HG03135 (cell line): ENCODE measurements around the gene A3GALT2.

Source experiments
- ATAC-seq: cut with Tn5 transposase; IDR thresholded peaks from one replicate; pipeline ENCODE4 v1.9.1; 2021; ENCODE audit warnings: mild to moderate bottlenecking, moderate library complexity; ENCODE audit not compliant: unreplicated experiment

A3GALT2 gene

DNA sequence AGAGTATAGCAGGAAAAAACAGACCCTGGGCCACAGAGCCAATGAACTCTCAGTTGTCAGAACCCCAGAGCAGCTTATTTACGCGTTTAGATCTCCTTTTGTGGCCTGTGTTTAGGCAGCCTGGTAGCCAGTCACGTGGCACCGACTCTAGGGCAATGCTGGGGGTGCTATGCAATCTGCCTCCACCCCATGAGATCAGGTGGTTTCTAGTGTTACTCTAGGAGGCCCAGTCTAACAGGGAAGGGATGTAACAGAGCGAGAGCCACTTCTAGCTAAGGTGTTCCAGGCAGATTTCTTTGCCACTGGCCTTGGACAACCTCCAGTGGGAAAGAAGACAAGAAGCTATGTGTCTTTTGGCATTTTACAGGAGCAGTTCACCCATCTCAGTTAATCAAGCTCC, 12.0 kb upstream of the A3GALT2 start:
- ATAC-seq, result no peak

GRCh38 chr1:33332357-33332789, 11.5 kb upstream of the A3GALT2 start:
- no peak for ATAC-seq

DNA sequence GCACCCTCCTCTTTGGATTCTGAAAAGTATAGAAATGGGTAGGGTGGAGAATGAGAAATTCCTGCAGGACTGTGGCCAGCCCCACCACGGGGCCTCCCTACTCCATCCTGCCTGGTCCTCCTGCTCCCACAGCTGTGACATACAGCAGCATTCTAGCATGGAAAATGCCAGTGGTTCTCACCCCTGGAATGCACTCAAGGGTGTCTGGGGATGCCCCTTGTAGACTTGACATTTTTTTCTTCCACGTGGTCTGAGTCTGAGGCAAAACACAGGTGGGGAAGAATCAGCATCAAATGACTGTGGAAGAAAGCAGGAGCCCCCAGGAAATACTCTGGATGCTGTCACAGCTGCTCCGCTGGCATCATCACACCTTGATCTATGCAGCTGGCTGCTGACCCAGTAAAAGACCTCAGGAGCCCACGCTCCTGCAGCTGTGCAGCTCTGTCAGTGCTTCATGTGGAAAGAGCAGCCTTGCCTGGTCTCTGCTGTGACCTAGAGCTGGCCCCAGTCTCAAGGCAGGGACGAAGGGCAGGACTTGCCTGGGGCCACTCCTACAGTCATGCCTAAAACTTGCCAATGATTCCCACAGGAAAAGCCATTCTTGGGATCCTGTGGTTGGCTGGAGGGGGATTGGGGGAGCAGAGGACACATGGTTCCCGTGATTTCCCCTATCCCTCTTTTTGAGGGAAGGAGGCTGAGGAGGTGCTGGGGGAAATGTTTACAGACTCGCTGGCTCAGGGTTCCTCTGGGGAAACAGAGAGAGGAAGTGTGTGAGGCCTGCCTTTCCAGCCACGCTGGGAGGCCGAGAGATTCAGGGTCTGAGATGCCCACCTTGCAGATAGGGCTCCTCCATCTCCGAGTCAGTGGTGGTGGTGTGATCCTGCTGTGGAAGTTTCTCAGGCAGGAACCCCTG, 10.8 kb upstream of the A3GALT2 start:
- no peak for ATAC-seq

GRCh38 chr1:33330906-33331305, 10.0 kb upstream of the A3GALT2 start:
- ATAC-seq, result no peak

- ATAC-seq, result no peak
Observed at GRCh38 chr1:33330361-33330890, 9.5 kb upstream of the A3GALT2 start.

GRCh38 chr1:33329600-33330305, 8.9 kb upstream of the A3GALT2 start:
- no peak for ATAC-seq

DNA sequence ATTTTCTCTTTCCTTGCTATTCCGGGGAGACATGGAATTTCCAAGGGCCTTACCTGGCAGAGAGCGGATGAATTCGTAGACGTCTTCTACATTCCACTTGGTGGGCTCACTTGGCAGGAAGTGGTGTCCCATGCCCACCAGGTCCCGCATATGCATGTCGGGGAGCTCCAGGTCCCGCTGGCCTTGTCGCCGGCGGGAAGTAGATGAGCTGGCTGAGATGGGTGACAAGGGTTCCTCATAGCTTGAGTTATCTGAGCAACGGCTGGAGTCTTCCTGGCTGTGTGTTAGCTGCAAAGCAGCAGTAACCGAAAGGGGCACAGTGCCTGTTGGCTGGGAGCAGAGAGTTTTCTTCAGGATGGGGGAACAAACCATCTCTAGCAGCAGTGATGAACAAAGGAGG, 7.9 kb upstream of the A3GALT2 start:
- ATAC-seq, result no peak

DNA sequence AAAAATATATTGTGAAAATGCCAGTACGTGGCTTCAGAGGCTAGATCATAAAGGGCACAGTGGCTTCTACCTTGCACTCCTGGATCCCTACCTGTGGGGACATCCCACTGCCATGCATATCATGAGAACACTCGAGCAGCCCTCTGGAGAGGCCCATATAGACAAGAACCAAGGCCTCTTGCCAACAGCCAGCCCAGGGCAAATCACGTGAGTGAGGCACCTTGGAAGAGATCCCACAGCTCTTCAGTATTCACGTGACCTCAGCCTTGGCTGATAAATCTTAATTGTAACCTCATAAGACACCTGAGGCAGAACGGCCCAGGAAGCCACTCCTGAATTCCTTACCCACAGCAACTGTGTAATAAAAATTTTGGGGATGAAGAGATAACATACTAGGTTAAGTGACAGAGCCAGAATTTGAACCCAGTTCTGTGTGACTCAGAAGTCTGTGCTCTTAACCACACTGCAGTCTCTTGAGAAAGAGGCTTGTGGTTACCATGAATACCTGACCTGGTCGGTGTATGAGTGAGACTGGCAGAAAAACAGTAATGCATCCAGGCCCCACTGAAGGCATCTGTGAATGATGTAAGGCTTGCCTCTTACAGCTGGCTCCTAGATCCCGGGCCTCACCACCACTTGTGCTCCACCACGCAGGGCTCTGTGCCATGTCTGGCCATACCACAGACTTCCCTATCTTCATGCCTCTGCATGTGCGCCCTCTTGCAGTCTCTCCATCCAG, 6.9 kb upstream of the A3GALT2 start:
- ATAC-seq, result no peak

- no peak for ATAC-seq
Observed at GRCh38 chr1:33326785-33327184, 5.9 kb upstream of the A3GALT2 start.

- no peak for ATAC-seq
Observed at GRCh38 chr1:33324677-33325575, 4.0 kb upstream of the A3GALT2 start.

DNA sequence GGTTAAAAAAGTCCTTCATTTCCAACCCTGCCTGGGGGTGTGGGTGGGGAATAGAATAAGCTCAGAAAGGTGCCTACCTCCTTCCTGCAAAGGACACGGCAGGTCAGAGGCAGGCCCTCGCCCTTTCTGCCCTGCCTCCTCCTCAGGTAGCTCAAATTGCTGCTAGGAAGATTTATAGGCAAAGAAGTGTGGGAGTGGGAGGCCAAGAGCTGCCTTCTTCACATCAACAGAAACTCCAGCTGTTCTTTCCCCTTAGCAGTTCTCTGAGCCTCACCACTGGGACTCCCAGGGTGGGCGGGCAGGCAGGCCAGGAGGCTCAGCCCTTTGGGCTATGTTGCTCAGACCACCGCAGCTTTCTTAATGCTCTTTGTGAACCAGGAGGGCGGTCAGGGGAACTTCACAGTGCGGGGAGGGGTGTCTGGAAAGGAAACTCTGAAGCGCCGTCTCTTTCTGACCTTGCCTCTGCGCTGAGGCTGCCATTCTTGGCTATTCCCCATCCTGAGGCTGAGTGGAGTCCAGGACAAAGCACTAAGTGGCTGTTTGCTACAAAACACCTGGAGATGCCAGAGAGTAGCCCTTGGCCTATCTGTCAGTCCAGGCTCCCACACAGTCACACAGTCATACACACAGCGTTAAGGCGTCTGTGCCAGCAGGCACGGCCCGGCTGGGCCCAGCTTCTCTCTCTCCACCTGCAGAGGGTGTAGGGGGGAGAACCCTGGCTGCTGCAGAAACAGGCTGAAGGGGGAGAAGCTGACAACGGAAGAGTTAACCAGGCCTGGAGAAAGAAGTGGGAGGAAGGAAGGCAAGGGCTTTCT, 3.0 kb upstream of the A3GALT2 start:
- no peak for ATAC-seq

DNA sequence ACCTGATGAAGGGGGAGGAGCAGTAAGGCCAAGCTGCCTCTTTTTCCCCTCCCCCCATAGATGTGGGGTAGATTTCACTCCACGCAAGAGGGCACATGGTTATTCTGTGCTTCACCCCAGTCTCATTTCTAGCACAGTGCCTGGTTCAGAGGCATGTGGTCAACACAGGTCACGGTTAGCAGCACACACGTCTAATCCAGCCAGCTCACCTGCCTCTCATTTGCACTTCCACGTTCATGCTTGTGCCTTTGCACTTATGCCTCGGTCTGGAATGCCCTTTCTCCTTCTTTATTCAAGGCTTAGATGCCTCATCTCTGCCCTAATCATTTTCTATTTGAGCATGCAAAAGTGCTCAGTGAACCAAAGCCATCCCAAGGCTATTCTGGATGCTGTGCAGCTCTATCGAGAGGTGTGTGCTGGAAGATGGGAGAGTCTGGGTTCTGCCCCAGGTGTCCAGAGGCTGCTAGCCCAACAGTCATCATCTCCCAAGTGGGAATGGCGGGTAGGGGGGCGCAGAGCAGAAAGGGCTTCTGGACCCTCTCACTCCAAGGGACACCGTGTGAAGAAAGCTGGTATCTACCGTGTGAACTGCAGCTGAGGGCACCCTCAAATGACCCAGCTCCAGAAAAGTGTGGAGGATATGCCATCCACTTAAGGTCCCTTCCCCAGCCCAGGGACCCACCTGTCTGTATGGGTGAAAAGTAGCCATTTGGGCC, 2.1 kb upstream of the A3GALT2 start:
- no peak for ATAC-seq

DNA sequence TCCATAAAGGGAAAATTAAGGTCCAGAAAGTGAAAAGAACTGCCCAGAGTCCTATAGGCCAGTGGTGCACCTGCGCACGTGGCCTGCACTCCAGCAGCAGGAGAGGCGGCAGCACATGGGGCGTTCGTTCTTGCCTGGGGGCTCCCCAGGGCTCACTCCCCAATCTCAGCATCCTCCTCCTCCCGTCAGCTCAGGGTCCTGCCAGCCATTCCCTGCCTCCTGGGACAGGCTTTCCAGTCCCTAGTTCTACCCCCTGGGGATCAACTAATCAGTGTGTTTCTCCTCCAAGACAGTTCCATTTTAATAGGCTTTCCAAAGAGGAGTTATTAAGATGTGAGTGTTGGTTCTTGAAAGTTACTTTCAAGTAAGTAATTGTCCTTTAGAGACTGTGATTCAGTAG, 1.2 kb upstream of the A3GALT2 start:
- ATAC-seq, result no peak

GRCh38 chr1:33321178-33321577, 280 bp upstream of the A3GALT2 start:
- ATAC-seq, result no peak

- no peak for ATAC-seq
Observed at GRCh38 chr1:33319949-33320618, 814 bp downstream of the A3GALT2 start.

DNA sequence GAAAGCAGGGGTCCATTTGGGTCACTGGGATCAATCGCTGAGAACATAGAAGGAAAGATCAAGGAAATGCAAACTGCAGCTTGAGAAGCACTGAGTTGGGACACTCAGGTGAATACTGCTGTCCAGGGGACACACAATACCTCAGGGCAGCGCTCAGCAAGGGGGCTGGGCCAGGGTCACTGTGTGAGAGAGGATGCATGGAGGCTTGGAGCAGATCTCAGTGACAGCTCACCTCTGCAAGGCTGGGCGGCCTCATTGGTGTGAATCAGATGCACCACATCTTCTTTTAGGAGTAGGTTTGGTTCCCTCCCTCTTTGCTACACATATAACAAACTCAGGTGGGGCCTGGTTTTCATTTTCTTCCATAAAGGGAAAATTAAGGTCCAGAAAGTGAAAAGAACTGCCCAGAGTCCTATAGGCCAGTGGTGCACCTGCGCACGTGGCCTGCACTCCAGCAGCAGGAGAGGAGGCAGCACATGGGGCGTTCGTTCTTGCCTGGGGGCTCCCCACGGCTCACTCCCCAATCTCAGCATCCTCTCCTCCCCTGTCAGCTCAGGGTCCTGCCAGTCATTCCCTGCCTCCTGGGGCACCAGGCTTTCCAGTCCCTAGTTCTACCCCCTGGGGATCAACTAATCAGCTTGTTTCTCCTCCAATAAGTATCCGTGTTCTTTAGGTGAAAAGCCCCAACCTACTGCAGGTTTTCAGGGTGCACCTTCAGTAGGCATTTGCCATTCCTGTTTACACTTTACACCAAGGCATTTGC, 1.5 kb downstream of the A3GALT2 start:
- ATAC-seq, result no peak

DNA sequence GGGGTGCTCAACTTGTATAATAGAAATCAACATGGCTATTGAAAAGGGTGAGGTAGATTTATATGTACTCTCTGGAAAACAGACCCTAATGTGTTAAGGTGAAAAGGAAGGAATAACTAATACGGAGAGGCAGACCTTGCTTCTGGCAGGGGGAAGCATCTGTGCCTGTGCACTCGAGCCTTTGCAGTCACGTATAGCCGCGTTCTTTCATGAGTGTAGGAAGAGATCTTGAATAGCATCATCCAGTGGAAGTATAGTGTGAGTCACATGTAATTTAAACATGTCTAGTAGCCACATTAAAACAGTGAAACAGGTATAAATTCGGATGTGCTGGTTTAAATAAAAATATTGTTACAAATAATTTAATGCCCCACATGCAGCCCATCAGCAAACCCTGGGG, 3.0 kb downstream of the A3GALT2 start:
- no peak for ATAC-seq
